HepG2 (cell line): ENCODE results near the gene BPIFB2. TPM values are rescaled to one million over a fixed set of nuclear protein-coding genes. Genes with fewer than 3 reads are reported as not detected.

Experiments
- ATAC-seq: fragments of 200-7000 bp; cut with Tn5 transposase; 3 replicates; pipeline ENCODE4 v1.9.1; 2020; ENCODE audit warnings: mild to moderate bottlenecking, moderate library complexity
- BruUV-seq: library from RNA; stranded (reverse); fragments of 400-500 nt; replicated peaks from 2 replicates; lab custom pipeline; 2021; lab: Mats Ljungman, UMichigan
- CTCF ChIA-PET: fragments of 300-600 bp; formaldehyde crosslinking; extraction: SDS; loops from one replicate; lab custom pipeline; 2021; ENCODE audit warnings: low total read pairs, inconsistent platforms, low intra/inter-chr PET ratio; lab: Yijun Ruan, JAX
- POLR2A ChIA-PET: fragments of 350-600 bp; sonication (Branson Sonifier 250); formaldehyde crosslinking; loops from one replicate; lab custom pipeline; 2020; ENCODE audit warnings: antibody characterized with exemption, inconsistent platforms; lab: Yijun Ruan, JAX
- DNase-seq: peaks from one replicate; pipeline ENCODE4 v3.0.0-alpha.2; 2015; ENCODE audit warnings: low spot score
- FAIRE-seq: peaks from 3 replicates; lab custom pipeline; 2011; peaks lifted over from hg19 to GRCh38; lab: Jason Lieb, UNC
- H2AFZ ChIP-seq: one replicate; pipeline ENCODE4 v1.6.1; 2011; ENCODE audit warnings: low read length, inconsistent platforms
- H3K27ac ChIP-seq: fragments of 300-600 bp; 3 replicates; pipeline ENCODE4 v1.8.0; 2011; ENCODE audit warnings: mixed run types, mild to moderate bottlenecking, mixed read lengths, low read length, inconsistent platforms; ENCODE audit not compliant: insufficient read depth; ENCODE audit errors: extremely low read length
- H3K27me3 ChIP-seq, 2 experiments: fragments of 200-600 bp in 1 of 2; 2 replicates in 1 of 2; 3 replicates in 1 of 2; pipeline versions ENCODE4 v1.6.0 to v1.8.0; 2011; ENCODE audit warnings: low read length in 2 of 2, mild to moderate bottlenecking in 2 of 2, moderate library complexity in 2 of 2, inconsistent platforms in 1 of 2; ENCODE audit not compliant: insufficient read depth in 2 of 2, control insufficient read depth in 1 of 2
- H3K36me3 ChIP-seq, 2 experiments: fragments of 200-600 bp in 1 of 2; replicated peaks in 1 of 2; 2 replicates in 1 of 2; 3 replicates in 1 of 2; pipeline versions ENCODE4 v1.5.1 to v1.8.0; 2011; ENCODE audit warnings: low read length in 2 of 2, inconsistent platforms in 1 of 2; ENCODE audit not compliant: insufficient read depth in 2 of 2, control insufficient read depth in 1 of 2
- H3K4me1 ChIP-seq: 2 replicates; pipeline ENCODE4 v1.5.1; 2012; ENCODE audit warnings: low read length, inconsistent platforms; ENCODE audit not compliant: insufficient read depth
- H3K4me2 ChIP-seq: 2 replicates; pipeline ENCODE4 v1.6.0; 2011; ENCODE audit warnings: low read depth, low read length, inconsistent platforms
- H3K4me3 ChIP-seq, 3 experiments: fragments of 200-600 bp in 1 of 3; sonication (generic), shearing (Covaris generic) in 1 of 3; replicated peaks in 1 of 3; 2 replicates each; pipeline ENCODE4 v1.5.1; 2011 to 2016; ENCODE audit warnings: low read length in 3 of 3, inconsistent platforms in 2 of 3, low read depth in 2 of 3, mild to moderate bottlenecking in 2 of 3, control low read depth in 1 of 3, mixed read lengths in 1 of 3; ENCODE audit not compliant: insufficient read depth in 1 of 3
- H3K79me2 ChIP-seq: one replicate; pipeline ENCODE4 v1.6.1; 2011; ENCODE audit warnings: low read length, inconsistent platforms; ENCODE audit not compliant: insufficient read depth
- H3K9ac ChIP-seq: 2 replicates; pipeline ENCODE4 v1.6.0; 2011; ENCODE audit warnings: mild to moderate bottlenecking, low read depth, low read length, inconsistent platforms; ENCODE audit not compliant: insufficient read depth
- H3K9me3 ChIP-seq: 2 replicates; pipeline ENCODE4 v1.5.1; 2012; ENCODE audit warnings: mild to moderate bottlenecking, low read length
- H4K20me1 ChIP-seq: 2 replicates; pipeline ENCODE4 v1.6.0; 2011; ENCODE audit warnings: inconsistent platforms, mild to moderate bottlenecking, low read length, moderate library complexity; ENCODE audit not compliant: insufficient read depth
- FOXA1 ChIP-seq, 2 experiments: fragments of 450-650 bp in 1 of 2; sonication (generic) in 1 of 2; formaldehyde crosslinking in 1 of 2; IDR thresholded peaks; 2 replicates each; pipeline versions ENCODE4 v1.4.0 to v1.6.1; 2016 to 2020; ENCODE audit warnings: missing genetic modification reagents in 1 of 2
- GMEB2 ChIP-seq: IDR thresholded peaks from 2 replicates; pipeline ENCODE4 v1.6.1; 2016; ENCODE audit warnings: missing biosample characterization, missing genetic modification reagents, low read depth
- NFAT5 ChIP-seq: sonication (generic); formaldehyde crosslinking; IDR thresholded peaks from 2 replicates; pipeline ENCODE4 v1.4.0; 2020; ENCODE audit warnings: missing genetic modification reagents
- ZNF644 ChIP-seq: IDR thresholded peaks from 2 replicates; pipeline ENCODE4 v1.6.1; 2016; ENCODE audit warnings: low read depth
- ZNF784 ChIP-seq: sonication (generic); formaldehyde crosslinking; IDR thresholded peaks from 2 replicates; pipeline ENCODE4 v1.5.1; 2020; ENCODE audit warnings: missing genetic modification reagents, mild to moderate bottlenecking, borderline replicate concordance
- ZNF879 ChIP-seq: sonication (generic); formaldehyde crosslinking; IDR thresholded peaks from 2 replicates; pipeline ENCODE4 v1.8.1; 2023; ENCODE audit warnings: missing genetic modification reagents
- WGBS: methylation state at CpG from one replicate; pipeline ENCODE4 v1.1.6; 2017; ENCODE audit warnings: low lambda C conversion rate; 5-methylcytosine and 5-hydroxymethylcytosine counted together
- in situ Hi-C: cut with HindIII; loops from 2 replicates; pipeline ENCODE4 v1.10.0; 2017; ENCODE audit warnings: low pct_unique_long_range_greater_than_20kb; ENCODE audit not compliant: extremely low pct_ligation_motif_present
- intact Hi-C: fragments of 100-400 bp; cut with micrococcal nuclease; formaldehyde crosslinking; loops from one replicate; pipeline ENCODE4 v1.10.0; 2022; ENCODE audit not compliant: unreplicated experiment
- polyA plus RNA-seq, 8 experiments: library from polyadenylated mRNA; depleted of rRNA in 3 of 8; stranded (reverse) in 7 of 8; unstranded in 1 of 8; fragments of >200 nt; fragmentation: Illumina TruSeq in 4 of 8; extraction: Trizol in 4 of 8; gene quantifications; 2 replicates each; pipeline versions ENCODE4 v1.2.1 to v1.2.3, GENCODE V29; 2011 to 2016; ENCODE audit warnings: low read depth in 4 of 8, missing spikeins in 1 of 8, mixed read lengths in 1 of 8; ENCODE audit not compliant: insufficient read depth in 1 of 8
- total RNA-seq, 5 experiments: library from RNA; depleted of rRNA; stranded (reverse); fragments of >200 nt; fragmentation: Illumina TruSeq; extraction: Trizol; gene quantifications; 2 replicates each; pipeline ENCODE4 v1.2.3, GENCODE V29; 2016; ENCODE audit warnings: low read depth in 1 of 5

The BPIFB2 gene
- total and polyA plus RNA-seq, 2 of the 13 experiments (the other 11 are each of a cell fraction or from before 2014, with no cell fraction given) = 54.5 to 902 TPM

GRCh38 chr20:32960849-32961731 is 46.4 kb upstream of the BPIFB2 start (continued):
- no peak for TF ChIP-seq GMEB2 (CRISPR knock-in tag)
- no peak for TF ChIP-seq FOXA1 (IDR thresholded peaks at IDR 0.05)
- TF ChIP-seq FOXA1 (CRISPR knock-in tag; IDR thresholded peaks at IDR 0.05) = no peak
- TF ChIP-seq NFAT5 (CRISPR knock-in tag) = no peak

- in situ Hi-C loops (no loop called here), intact Hi-C loops (no loop called here)
- TF ChIP-seq ZNF879 (CRISPR knock-in tag) = 0 out of 2 replicates have a peak, but pooled peaks have one; percentile 42
- TF ChIP-seq ZNF784 = no peak
- no peak for TF ChIP-seq ZNF644 (CRISPR knock-in tag)
- no peak overlapping the region for H3K4me2 ChIP-seq
- DNase-seq = no peak
- H2AFZ ChIP-seq = no peak overlapping the region
- no peaks in the 10 kb centered on the region for H4K20me1 ChIP-seq
- no peak overlapping the region for H3K9ac ChIP-seq
- H3K4me3 ChIP-seq = no peak overlapping the region
- no TSS peak for BruUV-seq
- no peaks in the 10 kb centered on the region for H3K9me3 ChIP-seq
- 48% methylated on average over 5 of the region's 5 CpGs for WGBS
- peak; percentile 10; the same call in 2 of the 3 replicates for ATAC-seq
- no peaks in the 10 kb centered on the region for H3K36me3 ChIP-seq
- CTCF ChIA-PET = no interaction called here
- H3K27ac ChIP-seq = no peak overlapping the region
- H3K27me3 ChIP-seq = peaks cover 15 to 78% of the 10 kb centered on the region in 2 experiments
- FAIRE-seq = no peak
- no peaks in the 10 kb centered on the region for H3K79me2 ChIP-seq
- H3K4me1 ChIP-seq = peaks cover 7% of the 10 kb centered on the region; the same call in 1 of the 2 replicates
- POLR2A ChIA-PET = no interaction called here
Measured at GRCh38 chr20:32962053-32962452, 45.5 kb upstream of the BPIFB2 start.
